Measurements from ENCODE around the gene CHST15. TPM values are rescaled to one million over a fixed set of nuclear protein-coding genes. Genes with fewer than 3 reads are reported as not detected.

CHST15 gene
- total RNA-seq, 1 experiment from 2014 or later = 17.1 TPM

- intact Hi-C loops (cut with micrococcal nuclease) = loop anchor here (1.0 to 5.0 kb wide), 4 partner anchors 10 to 43 kb away; no protein-coding TSS in a partner anchor
- POLR2A ChIA-PET (ENCODE audit: unreplicated experiment) = interaction anchor here (0.5 to 0.7 kb wide), 2 partner anchors 21 to 30 kb away, joined by 6 to 8 read pairs; partner anchors contain the start of gene CHST15
- ATAC-seq (peak; percentile 97), DNase-seq (peak; percentile 82)
- Histone ChIP-seq H3K79me2 (ENCODE audit: low read length) (peaks cover 13% of the 10 kb centered on the region; the same call in 1 of the 2 replicates), H3K36me3 (ENCODE audit: low read depth, low read length) (no peaks in the 10 kb centered on the region), H4K20me1 (ENCODE audit: low read length) (no peaks in the 10 kb centered on the region), H2AFZ (ENCODE audit: low read length) (no peak overlapping the region), H3K9me3 (ENCODE audit: low read length) (no peaks in the 10 kb centered on the region), H3K9ac (ENCODE audit: low read length) (peak overlapping the region; percentile 35), H3K27me3 (ENCODE audit: low read length) (no peaks in the 10 kb centered on the region), H3F3A (ENCODE audit: low read length, unreplicated experiment) (no peaks in the 10 kb centered on the region), H3K4me2 (ENCODE audit: low read length) (peak overlapping the region; percentile 84), H3K4me1 (ENCODE audit: insufficient read depth, low read length) (peaks cover 29% of the 10 kb centered on the region), H3K4me3 (ENCODE audit: low read length) (peak overlapping the region; percentile 54), H3K27ac (ENCODE audit: low read length) (peak overlapping the region; percentile 93), H3K9me2 (replicated peaks; ENCODE audit: low read length) (no peaks in the 10 kb centered on the region)
- CTCF ChIA-PET = interaction anchor here (0.6 kb wide), 1 partner anchor 28 kb away, joined by 4 read pairs; no protein-coding TSS in a partner anchor
- TF ChIP-seq EZH2 (IDR thresholded peaks at IDR 0.05; ENCODE audit: low read length, unreplicated experiment) (no peak), CTCF (conservative IDR thresholded peaks at IDR 0.05; ENCODE audit: low read depth, low read length) (no peak), EZH2phosphoT487 (IDR thresholded peaks at IDR 0.05; ENCODE audit: borderline replicate concordance, low read length) (no peak)
- no TSS peak for BruUV-seq (replicated peaks)
Measured at GRCh38 chr10:124063750-124064603, 29.4 kb downstream of the CHST15 start.

- H3K36me3 ChIP-seq (ENCODE audit: low read depth, low read length) = no peaks in the 10 kb centered on the region
- CTCF ChIA-PET = no interaction called here
- H3K4me3 ChIP-seq (ENCODE audit: low read length) = no peak overlapping the region
- no TSS peak for BruUV-seq (replicated peaks)
- H4K20me1 ChIP-seq (ENCODE audit: low read length) = no peaks in the 10 kb centered on the region
- POLR2A ChIA-PET (ENCODE audit: unreplicated experiment) = no interaction called here
- no peaks in the 10 kb centered on the region for H3K9me2 ChIP-seq (replicated peaks; ENCODE audit: low read length)
- TF ChIP-seq EZH2phosphoT487 (IDR thresholded peaks at IDR 0.05; ENCODE audit: borderline replicate concordance, low read length) (no peak), EZH2 (IDR thresholded peaks at IDR 0.05; ENCODE audit: low read length, unreplicated experiment) (no peak)
- H3K9ac ChIP-seq (ENCODE audit: low read length) = no peak overlapping the region
- H2AFZ ChIP-seq (ENCODE audit: low read length) = no peak overlapping the region
- H3K27me3 ChIP-seq (ENCODE audit: low read length) = no peaks in the 10 kb centered on the region
- H3K4me2 ChIP-seq (ENCODE audit: low read length) = no peak overlapping the region
- peaks cover 9% of the 10 kb centered on the region; the same call in 1 of the 2 replicates for H3K79me2 ChIP-seq (ENCODE audit: low read length)
- intact Hi-C loops (cut with micrococcal nuclease) = loop anchor here (5.0 kb wide), 1 partner anchor 45 kb away; no protein-coding TSS in a partner anchor
- DNase-seq (no peak), ATAC-seq (no peak)
- H3K27ac ChIP-seq (ENCODE audit: low read length) = no peak overlapping the region
- no peaks in the 10 kb centered on the region for H3K9me3 ChIP-seq (ENCODE audit: low read length)
- peaks cover 29% of the 10 kb centered on the region for H3K4me1 ChIP-seq (ENCODE audit: insufficient read depth, low read length)
- no peaks in the 10 kb centered on the region for H3F3A ChIP-seq (ENCODE audit: low read length, unreplicated experiment)
Measured at GRCh38 chr10:124062390-124062789, 31.0 kb downstream of the CHST15 start.

- POLR2A ChIA-PET (ENCODE audit: unreplicated experiment) = no interaction called here
- H2AFZ ChIP-seq (ENCODE audit: low read length) = no peak overlapping the region
- H3K9me2 ChIP-seq (replicated peaks; ENCODE audit: low read length) = no peaks in the 10 kb centered on the region
- intact Hi-C loops (cut with micrococcal nuclease) = loop anchor here (5.0 kb wide), 1 partner anchor 46 kb away; no protein-coding TSS in a partner anchor
- ATAC-seq = no peak
- no peak overlapping the region for H3K4me3 ChIP-seq (ENCODE audit: low read length)
- H3K4me1 ChIP-seq (ENCODE audit: insufficient read depth, low read length) = peaks cover 27% of the 10 kb centered on the region
- no peaks in the 10 kb centered on the region for H4K20me1 ChIP-seq (ENCODE audit: low read length)
- H3K27me3 ChIP-seq (ENCODE audit: low read length) = no peaks in the 10 kb centered on the region
- DNase-seq = no peak
- no peaks in the 10 kb centered on the region for H3F3A ChIP-seq (ENCODE audit: low read length, unreplicated experiment)
- no peak overlapping the region for H3K9ac ChIP-seq (ENCODE audit: low read length)
- CTCF ChIA-PET = no interaction called here
- no peak for TF ChIP-seq CTCF (conservative IDR thresholded peaks at IDR 0.05; ENCODE audit: low read depth, low read length)
- TF ChIP-seq EZH2phosphoT487 (IDR thresholded peaks at IDR 0.05; ENCODE audit: borderline replicate concordance, low read length) = no peak
- no peak for TF ChIP-seq EZH2 (IDR thresholded peaks at IDR 0.05; ENCODE audit: low read length, unreplicated experiment)
- no peak overlapping the region for H3K27ac ChIP-seq (ENCODE audit: low read length)
- 0 out of 2 replicates have a peak, but pooled peaks cover 7% of the 10 kb centered on the region for H3K79me2 ChIP-seq (ENCODE audit: low read length)
- H3K36me3 ChIP-seq (ENCODE audit: low read depth, low read length) = no peaks in the 10 kb centered on the region
- no peak overlapping the region for H3K4me2 ChIP-seq (ENCODE audit: low read length)
- H3K9me3 ChIP-seq (ENCODE audit: low read length) = no peaks in the 10 kb centered on the region
- no TSS peak for BruUV-seq (replicated peaks)
Measured at GRCh38 chr10:124061030-124061429, 32.4 kb downstream of the CHST15 start.

All from PC-3 (cell line).